Right lung (tissue), 5 donors: ENCODE measurements around the gene NRXN2. TPM values are rescaled to one million over a fixed set of nuclear protein-coding genes. Genes with fewer than 3 reads are reported as not detected.

Source experiments
- DNase-seq, 2 donors: peaks; one replicate each; pipeline ENCODE4 v3.0.0-alpha.2; 2013
- polyA plus RNA-seq, 5 donors: library from polyadenylated mRNA; unstranded; fragments of 120-200 nt; gene quantifications; one replicate each; pipeline versions ENCODE4 v1.2.1 to v1.2.3, GENCODE V29; 2013; ENCODE audit warnings: inconsistent platforms in 1 of 5, low replicate concordance in 1 of 5; ENCODE audit not compliant: insufficient read length in 5 of 5, insufficient read depth in 1 of 5

Gene NRXN2
- polyA plus RNA-seq, 5 donors, result 6.3 to 18.3 (median 9.1) TPM

- peak; percentile 68 to 71 for DNase-seq
These were observed 37.0 kb upstream of the NRXN2 start, which contains the start of gene PYGM for GRCh38 chr11:64759722-64760719. Gene PYGM, minus strand, starts transcription at chr11:64759974. Its CDS starts 76 bp downstream, at chr11:64759898.

- DNase-seq, result no peak
These were observed 36.2 kb upstream of the NRXN2 start for GRCh38 chr11:64759131-64759721.

- no peak for DNase-seq
These were observed 35.5 kb upstream of the NRXN2 start for GRCh38 chr11:64758330-64759079.

GRCh38 chr11:64757549-64758329 lies 34.7 kb upstream of the NRXN2 start:
- no peak for DNase-seq

GRCh38 chr11:64755681-64756361 lies 32.8 kb upstream of the NRXN2 start:
- no peak for DNase-seq

- no peak for DNase-seq
These were observed 32.1 kb upstream of the NRXN2 start for GRCh38 chr11:64754919-64755662.

- DNase-seq, result no peak
These were observed 31.3 kb upstream of the NRXN2 start for GRCh38 chr11:64754124-64754918.

- DNase-seq, result no peak
These were observed 30.6 kb upstream of the NRXN2 start for GRCh38 chr11:64753380-64754123.

- DNase-seq, result no peak
These were observed 30.0 kb upstream of the NRXN2 start for GRCh38 chr11:64753019-64753379.

GRCh38 chr11:64752175-64752970 lies 29.4 kb upstream of the NRXN2 start:
- DNase-seq, result no peak

GRCh38 chr11:64751580-64751979 lies 28.6 kb upstream of the NRXN2 start:
- no peak for DNase-seq

- no peak for DNase-seq
These were observed 28.1 kb upstream of the NRXN2 start for GRCh38 chr11:64751136-64751535.

GRCh38 chr11:64750361-64751054 lies 27.5 kb upstream of the NRXN2 start:
- no peak for DNase-seq

- no peak for DNase-seq
These were observed 25.1 kb upstream of the NRXN2 start for GRCh38 chr11:64747961-64748665.

- no peak for DNase-seq
These were observed 23.5 kb upstream of the NRXN2 start for GRCh38 chr11:64746486-64746885.
